OCI-LY3 (cell line): ENCODE results near the gene IRGQ.

Experiments
- CTCF ChIP-seq: fragments of 200-600, 300-600 bp; sonication (generic); IDR thresholded peaks from 2 replicates; pipeline ENCODE4 v1.5.1; 2014; ENCODE audit warnings: antibody characterized with exemption, low read length, low read depth
- EZH2phosphoT487 ChIP-seq: fragments of 200-600 bp; shearing (Covaris generic); IDR thresholded peaks from 2 replicates; pipeline ENCODE4 v1.6.1; 2018; ENCODE audit warnings: antibody characterized with exemption, mixed run types, low read depth

- no peak for TF ChIP-seq CTCF
- TF ChIP-seq EZH2phosphoT487 = no peak
These were observed 11.4 kb downstream of the IRGQ start for GRCh38 chr19:43584484-43584883.
